Uterus (tissue), 2 donors: ENCODE measurements around the gene IDI2.

Source experiments
- POLR2A ChIP-seq, 2 donors: fragments of 450-650 bp; IDR thresholded peaks; one replicate each; pipeline ENCODE4 v1.6.1; 2016; ENCODE audit warnings: antibody characterized with exemption in 2 of 2, mild to moderate bottlenecking in 1 of 2, moderate library complexity in 1 of 2
- TF ChIP-seq, protein P1 (sequence below), 4 experiments: fragments of 200-600 bp in 2 of 4; fragments of 450-650 bp in 2 of 4; sonication (generic) in 2 of 4; IDR thresholded peaks; one replicate each; pipeline ENCODE4 v1.5.1; 2016 to 2019; ENCODE audit warnings: antibody characterized with exemption in 4 of 4, mild to moderate bottlenecking in 2 of 4, moderate library complexity in 1 of 4

DNA sequence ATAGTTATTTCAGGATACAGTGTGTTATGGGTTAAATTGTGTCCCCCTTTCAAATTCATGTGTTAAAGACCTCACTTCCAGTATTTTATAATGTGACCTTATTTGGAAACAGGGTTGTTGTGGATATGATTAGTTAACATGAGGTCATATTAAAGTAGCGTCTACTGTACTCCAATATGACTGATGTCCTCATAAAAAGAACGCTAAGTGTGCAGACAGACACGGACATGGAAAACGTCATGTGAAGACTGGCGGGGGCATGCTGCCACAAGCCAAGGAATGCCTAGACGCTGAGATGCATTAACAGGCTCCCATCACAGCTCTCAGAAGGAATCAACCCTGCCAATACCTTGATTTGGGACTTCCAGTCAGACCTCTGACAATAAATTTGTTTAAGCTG lies 29.0 kb upstream of the IDI2 start:
- TF ChIP-seq, protein P1, sequence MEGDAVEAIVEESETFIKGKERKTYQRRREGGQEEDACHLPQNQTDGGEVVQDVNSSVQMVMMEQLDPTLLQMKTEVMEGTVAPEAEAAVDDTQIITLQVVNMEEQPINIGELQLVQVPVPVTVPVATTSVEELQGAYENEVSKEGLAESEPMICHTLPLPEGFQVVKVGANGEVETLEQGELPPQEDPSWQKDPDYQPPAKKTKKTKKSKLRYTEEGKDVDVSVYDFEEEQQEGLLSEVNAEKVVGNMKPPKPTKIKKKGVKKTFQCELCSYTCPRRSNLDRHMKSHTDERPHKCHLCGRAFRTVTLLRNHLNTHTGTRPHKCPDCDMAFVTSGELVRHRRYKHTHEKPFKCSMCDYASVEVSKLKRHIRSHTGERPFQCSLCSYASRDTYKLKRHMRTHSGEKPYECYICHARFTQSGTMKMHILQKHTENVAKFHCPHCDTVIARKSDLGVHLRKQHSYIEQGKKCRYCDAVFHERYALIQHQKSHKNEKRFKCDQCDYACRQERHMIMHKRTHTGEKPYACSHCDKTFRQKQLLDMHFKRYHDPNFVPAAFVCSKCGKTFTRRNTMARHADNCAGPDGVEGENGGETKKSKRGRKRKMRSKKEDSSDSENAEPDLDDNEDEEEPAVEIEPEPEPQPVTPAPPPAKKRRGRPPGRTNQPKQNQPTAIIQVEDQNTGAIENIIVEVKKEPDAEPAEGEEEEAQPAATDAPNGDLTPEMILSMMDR (IDR thresholded peaks at IDR 0.05), result no peak
- TF ChIP-seq POLR2A (IDR thresholded peaks at IDR 0.05), result no peak
